Stimulated activated CD8-positive, alpha-beta memory T cell treated with anti-CD3 and anti-CD28 coated beads, Interleukin-4, amount 100 ng/mL, for 1 hour (primary cell): Measurements from ENCODE around the gene PCBP3.
"Not testable (repeated sequence)": the region's sequence is repeated elsewhere in the genome, so short reads cannot be mapped to it uniquely, and the experiment has no call there.

Experiments
- DNase-seq, 2 donors: peaks; one replicate each; pipeline ENCODE4 v3.0.0-alpha.2; 2020; ENCODE audit warnings: low read depth in 2 of 2, low spot score in 1 of 2

Gene PCBP3

GRCh38 chr21:45891388-45892155 is 248.0 kb downstream of the PCBP3 start:
- DNase-seq = no peak

DNA sequence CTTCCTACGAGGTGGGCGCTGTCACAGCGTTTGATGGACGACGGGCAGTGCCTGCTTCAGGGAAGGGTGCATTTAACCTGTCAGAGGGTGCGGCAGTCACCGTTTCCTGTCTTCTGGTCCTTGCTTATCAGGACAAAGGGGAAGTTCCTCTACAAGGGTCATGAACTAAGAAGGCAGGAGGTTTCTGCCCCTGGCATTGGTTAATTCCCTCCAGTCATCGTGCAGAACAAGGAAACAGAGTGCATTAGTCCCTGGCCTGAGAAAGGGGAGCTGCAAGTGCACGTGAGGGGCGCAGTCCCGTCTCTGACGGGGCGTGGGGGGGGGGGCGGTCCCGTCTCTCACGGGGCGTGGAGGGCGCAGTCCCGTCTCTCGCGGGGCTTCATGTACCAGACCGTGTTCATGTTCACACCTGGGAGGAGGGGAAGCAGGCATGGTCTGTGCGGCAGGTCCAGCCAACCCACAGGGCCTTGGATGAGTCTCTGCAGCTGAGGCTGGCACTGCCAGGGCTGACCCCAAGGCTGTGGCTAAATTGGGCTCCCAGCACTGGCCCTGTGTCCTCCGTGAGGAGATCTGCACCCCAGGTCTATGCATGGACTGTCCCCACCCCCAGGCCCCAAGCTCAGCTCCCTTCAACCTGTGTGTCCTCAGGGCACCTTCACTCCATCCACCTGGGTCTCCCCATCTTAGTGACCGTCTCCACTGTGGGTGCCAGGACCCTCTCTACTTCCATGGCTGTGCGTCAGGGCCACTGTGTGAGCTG is 248.8 kb downstream of the PCBP3 start:
- no peak for DNase-seq

DNA sequence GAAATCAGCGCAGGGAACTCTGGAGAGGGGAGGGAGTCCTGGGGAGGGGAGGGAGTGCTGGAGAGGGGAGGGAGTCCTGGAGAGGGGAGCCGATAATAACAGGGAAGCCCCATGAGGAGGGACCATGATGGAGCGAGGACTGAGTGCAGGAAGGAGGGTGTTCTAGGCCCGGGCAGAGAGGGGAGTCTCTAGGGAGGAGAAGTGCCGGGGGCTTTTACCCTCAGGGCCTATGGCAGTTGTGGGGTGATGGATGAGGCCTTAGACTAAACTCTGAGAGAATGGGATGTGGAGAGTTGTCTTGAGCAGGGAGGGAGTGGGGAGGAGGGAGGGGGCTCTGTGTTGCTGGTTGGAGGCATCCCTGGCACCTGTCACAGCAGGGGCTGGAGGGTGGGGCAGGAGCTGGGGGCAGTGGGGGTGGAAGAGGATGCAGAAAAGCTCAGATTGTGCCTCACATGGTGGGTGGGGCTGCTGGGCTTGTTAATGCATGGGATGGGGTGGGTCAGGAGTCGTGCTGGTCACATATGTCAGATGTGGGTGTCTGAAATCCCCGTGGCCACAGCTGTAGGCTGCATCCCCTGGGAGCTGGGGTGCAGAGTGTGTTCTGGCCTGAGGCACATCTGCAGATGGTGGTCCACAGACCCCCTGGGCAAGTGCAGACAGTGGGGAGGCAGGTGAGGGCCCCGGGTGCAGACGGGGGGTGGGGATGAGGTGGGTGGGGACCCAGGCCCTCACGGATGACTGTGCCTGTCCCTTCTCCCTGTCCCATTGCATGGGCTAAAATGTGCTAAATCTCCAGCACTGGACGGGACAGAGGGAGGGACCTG is 249.6 kb downstream of the PCBP3 start:
- DNase-seq = no peak

- no peak for DNase-seq
Measured at GRCh38 chr21:45893740-45894449, 250.4 kb downstream of the PCBP3 start.

GRCh38 chr21:45894450-45894825 is 250.9 kb downstream of the PCBP3 start:
- no peak for DNase-seq

GRCh38 chr21:45894906-45895777 is 251.6 kb downstream of the PCBP3 start:
- DNase-seq = no peak

DNA sequence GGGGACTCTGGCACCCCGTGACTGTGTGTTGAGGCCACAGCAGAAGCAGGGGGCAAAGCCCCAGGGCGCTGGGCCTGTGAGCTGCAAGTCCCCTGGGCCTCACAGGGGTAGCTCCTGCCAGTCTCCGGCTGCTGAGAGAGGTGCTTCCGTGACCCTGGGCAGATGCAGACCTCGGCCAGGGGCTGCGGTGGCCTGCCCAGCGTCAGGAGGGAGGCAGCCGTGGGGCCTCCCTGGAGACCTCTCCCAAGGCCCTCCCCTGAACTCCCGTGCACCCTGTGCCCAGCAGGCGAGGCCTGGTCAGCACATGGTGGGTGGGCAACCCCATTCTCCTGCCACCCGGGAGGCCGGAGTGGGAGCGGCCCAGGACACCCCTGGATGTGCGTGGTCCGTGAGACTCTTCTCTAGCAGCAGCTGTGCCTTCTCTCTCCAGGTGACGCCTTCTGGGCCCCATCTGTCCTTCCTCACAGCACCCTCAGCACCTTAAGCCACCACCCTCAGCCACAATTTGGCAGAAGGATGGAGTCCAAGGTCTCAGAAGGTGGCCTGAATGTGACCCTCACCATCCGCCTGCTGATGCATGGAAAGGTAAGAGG is 252.3 kb downstream of the PCBP3 start:
- no peak for DNase-seq

DNA sequence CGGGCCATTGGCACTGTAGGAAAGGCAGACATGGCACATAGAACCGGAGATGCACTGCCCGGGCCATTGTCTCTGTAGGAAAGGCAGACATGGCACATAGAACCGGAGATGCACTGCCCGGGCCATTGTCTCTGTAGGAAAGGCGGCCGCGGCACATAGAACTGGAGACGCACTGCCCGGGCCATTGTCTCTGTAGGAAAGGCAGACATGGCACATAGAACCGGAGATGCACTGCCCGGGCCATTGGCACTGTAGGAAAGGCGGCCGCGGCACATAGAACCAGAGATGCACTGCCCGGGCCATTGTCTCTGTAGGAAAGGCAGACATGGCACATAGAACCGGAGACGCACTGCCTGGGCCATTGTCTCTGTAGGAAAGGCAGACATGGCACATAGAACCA is 252.9 kb downstream of the PCBP3 start:
- DNase-seq = not testable (repeated sequence)

DNA sequence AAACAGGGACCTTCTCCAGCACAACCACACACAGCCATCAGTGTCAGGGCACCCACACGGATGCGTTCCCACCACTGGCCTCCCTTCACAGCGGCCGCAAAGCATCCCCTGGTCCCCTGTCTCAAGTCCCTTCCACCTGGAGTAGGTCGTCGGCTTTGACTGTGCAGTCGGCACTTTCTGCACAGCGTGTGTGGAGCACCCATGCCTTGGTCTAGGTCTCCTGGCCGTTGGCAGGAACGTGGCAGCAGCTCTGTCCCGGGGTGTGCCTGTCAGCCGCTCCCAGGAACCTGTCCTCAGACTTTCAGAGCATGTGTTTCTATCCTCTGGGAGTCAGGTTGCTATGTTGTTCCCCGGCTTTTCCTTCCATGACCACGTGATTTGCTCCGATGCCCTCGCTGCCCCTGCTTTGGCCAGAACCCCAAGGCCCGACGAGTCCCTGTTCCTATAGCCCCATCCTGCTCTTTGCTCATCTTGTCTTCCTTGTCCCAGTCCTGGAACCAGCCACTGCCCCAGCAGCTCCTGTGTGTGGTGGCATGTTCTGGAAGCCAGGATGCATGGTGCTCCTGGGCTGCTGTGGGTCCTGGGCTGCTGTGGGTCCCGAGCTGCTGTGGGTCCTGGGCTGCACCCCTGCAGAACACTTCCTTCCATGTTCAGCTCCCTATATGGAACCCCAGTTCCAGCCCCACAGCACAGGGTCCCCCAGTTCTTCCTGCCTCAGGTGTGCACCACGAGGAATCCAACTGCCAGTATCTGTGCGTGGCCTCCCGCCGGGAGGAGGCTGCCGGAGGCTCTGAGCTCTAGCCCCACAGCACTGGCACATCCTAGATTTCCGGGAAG is 253.9 kb downstream of the PCBP3 start:
- no peak for DNase-seq

DNA sequence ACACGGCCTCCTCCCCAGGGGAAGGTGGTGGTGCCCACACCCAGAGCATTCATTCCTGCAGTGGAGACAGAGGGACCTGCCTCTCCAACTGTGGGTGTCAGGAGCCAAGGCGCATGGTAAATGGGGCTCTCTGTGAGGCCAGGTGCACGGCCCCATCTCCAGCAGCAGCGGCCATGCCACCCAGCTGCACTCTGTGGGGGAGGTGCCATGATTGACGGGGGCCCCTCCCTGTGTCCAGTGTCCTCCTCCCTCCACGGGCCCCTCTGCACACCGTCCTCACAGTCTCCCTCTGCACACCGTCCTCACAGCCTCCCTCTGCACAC is 254.5 kb downstream of the PCBP3 start:
- no peak for DNase-seq

DNA sequence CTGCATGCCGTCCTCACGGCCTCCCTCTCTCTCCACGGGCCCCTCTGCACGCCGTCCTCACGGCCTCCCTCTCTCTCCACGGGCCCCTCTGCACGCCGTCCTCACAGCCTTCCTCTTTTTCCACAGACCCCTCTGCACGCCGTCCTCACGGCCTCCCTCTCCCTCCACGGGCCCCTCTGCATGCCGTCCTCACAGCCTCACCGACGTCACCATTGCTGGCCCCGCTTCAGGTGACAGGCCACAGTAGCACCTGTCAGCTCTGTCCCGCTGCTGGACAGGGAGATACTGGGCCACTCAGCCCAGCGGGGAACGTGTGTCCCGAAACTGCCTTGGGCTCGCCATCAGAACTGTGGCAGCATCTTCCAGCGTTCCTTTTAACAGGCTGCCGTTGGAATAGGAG is 255.3 kb downstream of the PCBP3 start:
- DNase-seq = no peak

- DNase-seq = no peak
Measured at GRCh38 chr21:45899317-45900033, 255.9 kb downstream of the PCBP3 start.

DNA sequence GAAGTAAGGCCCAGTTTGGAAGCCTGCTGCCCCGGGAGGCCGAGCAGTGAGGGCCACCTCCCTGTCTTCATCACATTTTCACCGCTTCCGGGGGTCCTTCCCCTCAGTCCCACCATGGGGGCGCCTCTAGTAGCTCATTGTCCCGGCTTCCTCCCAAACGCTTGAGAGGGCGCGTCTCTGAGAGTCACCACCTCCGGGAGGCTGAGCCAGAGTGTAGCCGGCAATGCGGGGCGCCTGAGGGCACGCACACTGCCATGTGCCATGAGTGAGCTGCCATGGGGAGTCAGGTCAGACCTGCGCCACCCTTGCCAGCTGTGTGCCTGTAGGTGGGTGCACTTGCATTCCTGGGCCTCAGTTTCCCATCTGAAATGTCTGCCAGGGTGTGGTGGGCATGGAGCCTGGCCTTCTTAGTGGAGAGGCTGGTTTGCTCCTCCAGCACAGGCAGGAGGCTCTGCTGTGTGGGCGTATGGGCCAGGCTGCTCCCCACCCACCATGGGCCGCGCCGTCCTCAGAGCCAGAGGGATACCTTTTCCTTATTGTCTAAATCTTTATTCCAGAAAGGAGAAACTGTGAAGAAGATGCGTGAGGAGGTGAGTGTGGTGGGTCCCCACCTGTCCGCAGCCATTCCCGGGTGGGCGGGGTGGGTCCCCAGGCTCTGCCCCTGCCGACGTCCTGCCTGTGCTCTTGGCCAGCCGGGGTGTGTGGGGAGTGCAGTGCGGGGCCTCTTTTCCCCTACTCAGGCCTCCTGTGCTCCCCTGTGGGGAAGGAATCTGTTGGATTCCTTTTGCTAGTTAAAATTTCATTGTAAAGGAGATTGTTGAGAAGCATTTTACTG is 256.7 kb downstream of the PCBP3 start:
- no peak for DNase-seq

- DNase-seq = no peak
Measured at GRCh38 chr21:45901061-45901690, 257.7 kb downstream of the PCBP3 start.

- no peak for DNase-seq
Measured at GRCh38 chr21:45902292-45902995, 258.9 kb downstream of the PCBP3 start.

- DNase-seq = no peak
Measured at GRCh38 chr21:45905196-45905595, 261.7 kb downstream of the PCBP3 start.
